B cell (primary cell): ENCODE data around the gene EYS.

ENCODE experiments used
- CTCF ChIP-seq: fragments of 200-600 bp; IDR thresholded peaks from one replicate; pipeline ENCODE4 v1.8.0; 2022; ENCODE audit warnings: antibody characterized with exemption, mild to moderate bottlenecking
- EZH2 ChIP-seq: IDR thresholded peaks from 2 replicates; pipeline ENCODE4 v1.6.1; 2012; ENCODE audit warnings: borderline replicate concordance, low read depth, mild to moderate bottlenecking, moderate library complexity, low read length; ENCODE audit not compliant: insufficient read depth, poor library complexity, severe bottlenecking

DNA sequence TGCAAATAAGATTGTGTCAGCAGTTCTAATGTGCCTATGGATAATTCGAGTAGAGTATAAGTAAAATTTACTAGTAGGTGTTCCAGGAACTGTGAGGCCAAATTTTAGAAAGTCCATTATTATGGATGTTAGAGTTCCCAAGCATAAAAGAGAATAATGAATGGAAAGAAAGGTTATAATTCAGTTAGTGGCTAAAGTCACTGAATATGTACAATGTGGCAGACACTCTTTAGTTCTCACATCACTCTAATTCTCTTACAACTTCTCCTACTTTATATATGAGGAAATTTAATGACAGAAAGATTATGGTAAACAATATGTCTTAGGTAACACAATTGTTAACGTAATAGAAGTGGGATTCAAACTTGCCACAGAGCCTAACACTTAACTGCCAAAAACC lies 75.3 kb downstream of the EYS start:
- TF ChIP-seq CTCF (no peak), EZH2 (no peak)
